Fibroblast of lung (primary cell): Measurements from ENCODE around the gene ARF5. TPM values are rescaled to one million over a fixed set of nuclear protein-coding genes. Genes with fewer than 3 reads are reported as not detected.

ENCODE experiments used
- DNase-seq, 2 donors: peaks; one replicate each; pipeline versions ENCODE4 v3.0.0 to v3.0.0-alpha.2; 2010; ENCODE audit warnings: low read depth in 2 of 2
- H2AFZ ChIP-seq: 2 replicates; pipeline ENCODE4 v1.5.1; 2012; ENCODE audit warnings: low read length, control low read depth, inconsistent platforms
- H3K27ac ChIP-seq: 2 replicates; pipeline ENCODE4 v1.5.1; 2011; ENCODE audit warnings: low read length, control low read depth; ENCODE audit not compliant: insufficient read depth
- H3K27me3 ChIP-seq: 2 replicates; pipeline ENCODE4 v1.5.1; 2011; ENCODE audit warnings: mild to moderate bottlenecking, low read length; ENCODE audit not compliant: control insufficient read depth, insufficient read depth
- H3K36me3 ChIP-seq: 2 replicates; pipeline ENCODE4 v1.5.1; 2011; ENCODE audit warnings: low read length; ENCODE audit not compliant: control insufficient read depth, insufficient read depth
- H3K4me1 ChIP-seq: 2 replicates; pipeline ENCODE4 v1.5.1; 2011; ENCODE audit warnings: low read length; ENCODE audit not compliant: control insufficient read depth, insufficient read depth; ENCODE audit errors: extremely low read depth
- H3K4me2 ChIP-seq: 2 replicates; pipeline ENCODE4 v1.5.1; 2011; ENCODE audit warnings: low read length, control low read depth; ENCODE audit not compliant: insufficient read depth; ENCODE audit errors: extremely low read depth
- H3K4me3 ChIP-seq, 4 experiments: fragments of 200-600 bp in 1 of 4; sonication (generic) in 1 of 4; replicated peaks in 1 of 4; 2 replicates each; pipeline ENCODE4 v1.5.1; 2011 to 2016; ENCODE audit warnings: low read length in 4 of 4, low read depth in 3 of 4, mild to moderate bottlenecking in 3 of 4, control low read depth in 2 of 4, inconsistent platforms in 1 of 4, mixed read lengths in 1 of 4; ENCODE audit not compliant: insufficient read depth in 1 of 4; ENCODE audit errors: control extremely low read depth in 1 of 4
- H3K79me2 ChIP-seq: 2 replicates; pipeline ENCODE4 v1.5.1; 2012; ENCODE audit warnings: mild to moderate bottlenecking, low read length, inconsistent platforms; ENCODE audit not compliant: control insufficient read depth, insufficient read depth
- H3K9ac ChIP-seq: 2 replicates; pipeline ENCODE4 v1.5.1; 2011; ENCODE audit warnings: mild to moderate bottlenecking, low read length, control low read depth; ENCODE audit not compliant: insufficient read depth
- H3K9me3 ChIP-seq: 2 replicates; pipeline ENCODE4 v1.5.1; 2012; ENCODE audit warnings: low read depth, low read length; ENCODE audit not compliant: control insufficient read depth, insufficient read depth
- H4K20me1 ChIP-seq: 2 replicates; pipeline ENCODE4 v1.5.1; 2011; ENCODE audit warnings: low read length; ENCODE audit not compliant: control insufficient read depth, insufficient read depth; ENCODE audit errors: extremely low read depth
- CTCF ChIP-seq, 2 donors: IDR thresholded peaks in 1 of 2; conservative IDR thresholded peaks in 1 of 2; 1 replicate in 1 of 2; 2 replicates in 1 of 2; pipeline ENCODE4 v1.5.1; 2011 to 2012; ENCODE audit warnings: low read length in 2 of 2, control low read depth in 1 of 2, inconsistent platforms in 1 of 2, low read depth in 1 of 2, mild to moderate bottlenecking in 1 of 2
- EZH2 ChIP-seq: IDR thresholded peaks from 2 replicates; pipeline ENCODE4 v1.5.1; 2012; ENCODE audit warnings: low read length, control low read depth, mild to moderate bottlenecking; ENCODE audit errors: missing control alignments
- polyA plus RNA-seq, 2 donors: library from polyadenylated mRNA; depleted of rRNA in 1 of 2; stranded (reverse) in 1 of 2; unstranded in 1 of 2; fragments of >200 nt; gene quantifications; 2 replicates each; pipeline ENCODE4 v1.2.1, GENCODE V29; 2011 to 2012; ENCODE audit warnings: missing spikeins in 1 of 2
- total RNA-seq: library from RNA; depleted of rRNA; stranded (reverse); fragments of >200 nt; gene quantifications from 2 replicates; pipeline ENCODE4 v1.2.1, GENCODE V29; 2014

ARF5 gene
- total and polyA plus RNA-seq, 2 donors (not counting 1 experiment from before 2014, with no cell fraction given): 113 to 185 TPM

- H2AFZ ChIP-seq: peak overlapping the region; percentile 86
- peak overlapping the region; percentile 92 for H3K4me2 ChIP-seq
- peaks cover 3% of the 10 kb centered on the region for H3K4me1 ChIP-seq
- no peaks in the 10 kb centered on the region for H3K9me3 ChIP-seq
- H3K27ac ChIP-seq: peak overlapping the region; percentile 74
- H3K79me2 ChIP-seq: peaks cover 17% of the 10 kb centered on the region
- DNase-seq: peak; percentile 49 to 57
- H3K27me3 ChIP-seq: no peaks in the 10 kb centered on the region
- peak overlapping the region; percentile 81 to 98 (median 90) for H3K4me3 ChIP-seq
- peak overlapping the region; percentile 85 for H3K9ac ChIP-seq
- no peaks in the 10 kb centered on the region for H4K20me1 ChIP-seq
- peaks cover 6% of the 10 kb centered on the region for H3K36me3 ChIP-seq
- TF ChIP-seq CTCF (conservative IDR thresholded peaks at IDR 0.05 in 1 of 2, IDR thresholded peaks at IDR 0.05 in 1 of 2; ENCODE audit: low read depth in 1 of 2, low read length in 2 of 2) (peak; percentile 61 to 66), EZH2 (no peak)
Observed at GRCh38 chr7:127588697-127589482, 679 bp downstream of the ARF5 start.

GRCh38 chr7:127589896-127590295, 1.7 kb downstream of the ARF5 start:
- H4K20me1 ChIP-seq: no peaks in the 10 kb centered on the region
- H3K4me1 ChIP-seq: peaks cover 3% of the 10 kb centered on the region
- no peaks in the 10 kb centered on the region for H3K9me3 ChIP-seq
- H2AFZ ChIP-seq: no peak overlapping the region
- no peak for DNase-seq
- H3K27me3 ChIP-seq: no peaks in the 10 kb centered on the region
- H3K9ac ChIP-seq: no peak overlapping the region
- H3K27ac ChIP-seq: no peak overlapping the region
- H3K79me2 ChIP-seq: peaks cover 7% of the 10 kb centered on the region
- no peak overlapping the region for H3K4me3 ChIP-seq
- H3K36me3 ChIP-seq: peaks cover 6% of the 10 kb centered on the region
- no peak for TF ChIP-seq CTCF (conservative IDR thresholded peaks at IDR 0.05 in 1 of 2, IDR thresholded peaks at IDR 0.05 in 1 of 2; ENCODE audit: low read depth in 1 of 2, low read length in 2 of 2)
- TF ChIP-seq EZH2: no peak
- H3K4me2 ChIP-seq: no peak overlapping the region

- no peaks in the 10 kb centered on the region for H3K9me3 ChIP-seq
- peaks cover 6% of the 10 kb centered on the region for H3K36me3 ChIP-seq
- no peak overlapping the region for H3K9ac ChIP-seq
- H2AFZ ChIP-seq: no peak overlapping the region
- no peaks in the 10 kb centered on the region for H3K27me3 ChIP-seq
- TF ChIP-seq EZH2: no peak
- peaks cover 6% of the 10 kb centered on the region for H3K79me2 ChIP-seq
- DNase-seq: no peak
- no peaks in the 10 kb centered on the region for H3K4me1 ChIP-seq
- H3K27ac ChIP-seq: no peak overlapping the region
- no peak overlapping the region for H3K4me3 ChIP-seq
- H3K4me2 ChIP-seq: no peak overlapping the region
- H4K20me1 ChIP-seq: no peaks in the 10 kb centered on the region
Observed at GRCh38 chr7:127591189-127591588, 3.0 kb downstream of the ARF5 start.
